Transverse colon (tissue), 4 donors: ENCODE results near the gene KIAA1755. TPM values are rescaled to one million over a fixed set of nuclear protein-coding genes. Genes with fewer than 3 reads are reported as not detected.

Experiments used
- DNase-seq: peaks from one replicate; pipeline ENCODE4 v3.0.0-alpha.2; 2019
- H3K27ac ChIP-seq, 4 donors: fragments of 200-600 bp; sonication (generic); 2 replicates each; pipeline ENCODE4 v1.5.1; 2016 to 2018; ENCODE audit warnings: inconsistent platforms in 4 of 4
- H3K27me3 ChIP-seq: fragments of 200-600 bp; sonication (generic); 2 replicates; pipeline ENCODE4 v1.5.1; 2017; ENCODE audit warnings: inconsistent platforms
- H3K36me3 ChIP-seq, 4 donors: fragments of 200-600 bp; sonication (generic); 2 replicates each; pipeline ENCODE4 v1.5.1; 2017 to 2019; ENCODE audit warnings: inconsistent platforms in 4 of 4
- H3K4me1 ChIP-seq, 4 donors: fragments of 200-600 bp; sonication (generic); 2 replicates each; pipeline ENCODE4 v1.5.1; 2017 to 2020; ENCODE audit warnings: inconsistent platforms in 4 of 4
- H3K4me3 ChIP-seq, 4 donors: fragments of 200-600 bp; sonication (generic); 1 replicate in 1 of 4; 2 replicates in 3 of 4; pipeline versions ENCODE4 v1.5.1 to v1.6.1; 2017 to 2019; ENCODE audit warnings: inconsistent platforms in 4 of 4
- H3K9me3 ChIP-seq, 2 donors: fragments of 200-600 bp; sonication (generic); 2 replicates each; pipeline ENCODE4 v1.5.1; 2017 to 2019; ENCODE audit warnings: inconsistent platforms in 2 of 2
- EP300 ChIP-seq: sonication (generic); formaldehyde crosslinking; IDR thresholded peaks from one replicate; pipeline ENCODE4 v1.6.1; 2017; ENCODE audit warnings: antibody characterized with exemption, low read depth
- POLR2A ChIP-seq: fragments of 450-650 bp; IDR thresholded peaks from one replicate; pipeline ENCODE4 v1.6.1; 2016; ENCODE audit warnings: antibody characterized with exemption, mild to moderate bottlenecking, moderate library complexity
- POLR2AphosphoS5 ChIP-seq, 3 donors: sonication (generic); formaldehyde crosslinking; IDR thresholded peaks; one replicate each; pipeline ENCODE4 v1.6.1; 2016; ENCODE audit warnings: antibody characterized with exemption in 3 of 3
- WGBS, 2 donors: methylation state at CpG; one replicate each; pipeline ENCODE4 v1.1.5; 2018; ENCODE audit warnings: low coverage in 1 of 2; 5-methylcytosine and 5-hydroxymethylcytosine counted together
- in situ Hi-C, 4 donors: fragments of 200-750 bp; cut with MboI; loops; one replicate each; pipeline versions ENCODE4 v1.15.0 to v1.15.1; 2017; ENCODE audit warnings: low sequenced_read_pairs in 3 of 4, low pct_ligation_motif_present in 1 of 4, low pct_unique_long_range_greater_than_20kb in 1 of 4
- intact Hi-C: fragments of 100-400 bp; cut with DNase I; formaldehyde crosslinking; loops from one replicate; pipeline ENCODE4 v1.15.1; 2023; ENCODE audit warnings: low total_unique reads
- total RNA-seq, 4 donors: library from RNA; depleted of rRNA; stranded (reverse); fragments of >200 nt; gene quantifications; one replicate each; pipeline ENCODE4 v1.1.0, GENCODE V29; 2016
- TF ChIP-seq, protein P1 (sequence below), 5 experiments: fragments of 200-600 bp in 3 of 5; fragments of 450-650 bp in 2 of 5; sonication (generic) in 3 of 5; IDR thresholded peaks; 1 replicate in 2 of 5; 2 replicates in 3 of 5; pipeline ENCODE4 v1.5.1; 2016 to 2017; ENCODE audit warnings: antibody characterized with exemption in 5 of 5, inconsistent platforms in 3 of 5, mild to moderate bottlenecking in 2 of 5, moderate library complexity in 1 of 5

The KIAA1755 gene
- total RNA-seq, 4 donors from 2014 or later = 1.6 to 20.2 (median 3.7) TPM

GRCh38 chr20:38229376-38230252, 30.9 kb downstream of the KIAA1755 start:
- H3K27me3 ChIP-seq = no peaks in the 10 kb centered on the region
- no peak for DNase-seq
- WGBS, 2 donors = 87% methylated on average over 6 of the region's 6 CpGs; no CpG with 5 or more reads in 1 of the 2 donors
- TF ChIP-seq, protein P1, sequence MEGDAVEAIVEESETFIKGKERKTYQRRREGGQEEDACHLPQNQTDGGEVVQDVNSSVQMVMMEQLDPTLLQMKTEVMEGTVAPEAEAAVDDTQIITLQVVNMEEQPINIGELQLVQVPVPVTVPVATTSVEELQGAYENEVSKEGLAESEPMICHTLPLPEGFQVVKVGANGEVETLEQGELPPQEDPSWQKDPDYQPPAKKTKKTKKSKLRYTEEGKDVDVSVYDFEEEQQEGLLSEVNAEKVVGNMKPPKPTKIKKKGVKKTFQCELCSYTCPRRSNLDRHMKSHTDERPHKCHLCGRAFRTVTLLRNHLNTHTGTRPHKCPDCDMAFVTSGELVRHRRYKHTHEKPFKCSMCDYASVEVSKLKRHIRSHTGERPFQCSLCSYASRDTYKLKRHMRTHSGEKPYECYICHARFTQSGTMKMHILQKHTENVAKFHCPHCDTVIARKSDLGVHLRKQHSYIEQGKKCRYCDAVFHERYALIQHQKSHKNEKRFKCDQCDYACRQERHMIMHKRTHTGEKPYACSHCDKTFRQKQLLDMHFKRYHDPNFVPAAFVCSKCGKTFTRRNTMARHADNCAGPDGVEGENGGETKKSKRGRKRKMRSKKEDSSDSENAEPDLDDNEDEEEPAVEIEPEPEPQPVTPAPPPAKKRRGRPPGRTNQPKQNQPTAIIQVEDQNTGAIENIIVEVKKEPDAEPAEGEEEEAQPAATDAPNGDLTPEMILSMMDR (IDR thresholded peaks at IDR 0.05) = peak in 4 of 5 experiments; percentile 32 to 37 (median 34)
- TF ChIP-seq POLR2AphosphoS5 (IDR thresholded peaks at IDR 0.05) (no peak), EP300 (no peak), POLR2A (no peak)
- no peaks in the 10 kb centered on the region for H3K36me3 ChIP-seq
- intact Hi-C loops (no loop called here), in situ Hi-C loops (loop anchor here in 3 of 4 donors (5.0 to 25.0 kb wide), 5 partner anchors 95 to 667 kb away; no protein-coding TSS in a partner anchor)
- no peaks in the 10 kb centered on the region for H3K4me1 ChIP-seq
- H3K4me3 ChIP-seq = no peak overlapping the region
- H3K27ac ChIP-seq = no peak overlapping the region
- no peaks in the 10 kb centered on the region for H3K9me3 ChIP-seq

GRCh38 chr20:38228436-38228835, 32.1 kb downstream of the KIAA1755 start:
- Histone ChIP-seq H3K27me3 (no peaks in the 10 kb centered on the region), H3K9me3 (no peaks in the 10 kb centered on the region), H3K36me3 (no peaks in the 10 kb centered on the region), H3K4me3 (no peak overlapping the region), H3K27ac (no peak overlapping the region), H3K4me1 (no peaks in the 10 kb centered on the region)
- in situ Hi-C loops (loop anchor here in 3 of 4 donors (5.0 to 25.0 kb wide), 5 partner anchors 96 to 666 kb away; no protein-coding TSS in a partner anchor), intact Hi-C loops (no loop called here)
- TF ChIP-seq EP300 = no peak
- no peak for TF ChIP-seq POLR2A
- TF ChIP-seq POLR2AphosphoS5 (IDR thresholded peaks at IDR 0.05) = no peak
- TF ChIP-seq, protein P1 (IDR thresholded peaks at IDR 0.05) = no peak
- no peak for DNase-seq
- WGBS, 2 donors = 39 to 40% methylated on average over 2 of the region's 2 CpGs

DNA sequence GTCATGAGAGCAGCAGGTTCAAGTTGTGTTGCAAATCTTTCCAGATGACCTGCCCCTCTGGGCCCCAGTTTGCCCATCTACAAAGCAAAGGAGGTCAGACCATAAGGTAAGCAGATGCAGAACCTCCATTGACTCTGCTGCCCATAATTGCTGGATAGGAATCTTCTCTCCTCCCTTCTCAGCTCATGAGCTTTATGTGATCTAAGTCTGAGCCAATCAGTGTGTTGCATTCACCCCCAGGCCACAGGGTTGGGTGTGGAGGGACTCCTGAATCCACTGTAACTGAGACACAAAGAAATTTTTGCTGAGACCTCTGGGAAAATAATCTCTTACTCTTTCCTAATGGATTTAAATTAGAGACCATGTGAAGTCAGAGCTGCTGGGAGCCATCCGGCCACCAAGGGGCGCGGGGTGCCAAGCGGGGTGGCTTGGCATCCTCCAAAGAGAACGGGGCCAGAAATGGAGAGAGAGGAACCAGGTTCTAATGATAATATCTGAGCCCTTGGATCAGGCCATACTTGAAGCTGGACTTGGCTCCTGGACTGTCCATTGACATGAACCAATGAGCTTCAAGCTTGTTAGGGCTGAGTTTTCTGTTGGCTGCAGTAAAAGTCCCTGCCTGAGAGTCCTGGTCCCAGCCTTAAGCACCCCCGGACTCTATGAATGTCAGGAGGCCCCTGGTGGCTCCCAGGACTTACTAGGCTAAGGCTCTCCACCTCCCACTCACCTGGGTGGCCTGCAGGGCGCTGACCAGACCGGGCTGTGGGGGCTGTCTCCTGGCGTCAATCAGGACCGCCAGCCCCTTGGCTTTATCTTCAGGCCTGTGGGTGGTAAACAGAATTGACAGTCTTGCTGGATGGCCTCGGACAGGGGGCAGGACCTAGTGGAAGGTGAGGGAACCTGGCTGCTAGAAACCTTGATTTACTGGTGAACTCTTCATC, 32.8 kb downstream of the KIAA1755 start:
- no peak for DNase-seq
- in situ Hi-C loops (loop anchor here in 3 of 4 donors (5.0 to 25.0 kb wide), 5 partner anchors 97 to 665 kb away; no protein-coding TSS in a partner anchor), intact Hi-C loops (no loop called here)
- Histone ChIP-seq H3K36me3 (no peaks in the 10 kb centered on the region), H3K4me1 (no peaks in the 10 kb centered on the region), H3K9me3 (no peaks in the 10 kb centered on the region), H3K4me3 (no peak overlapping the region), H3K27me3 (no peaks in the 10 kb centered on the region), H3K27ac (no peak overlapping the region)
- 87% methylated on average over 11 of the region's 11 CpGs; no CpG with 5 or more reads in 1 of the 2 donors for WGBS, 2 donors
- no peak for TF ChIP-seq EP300
- no peak for TF ChIP-seq POLR2A
- TF ChIP-seq, protein P1 (IDR thresholded peaks at IDR 0.05) = no peak
- TF ChIP-seq POLR2AphosphoS5 (IDR thresholded peaks at IDR 0.05) = no peak
